HEK293T (cell line): ENCODE measurements around the gene HSPBP1.

Source experiments
- CTCF ChIA-PET: fragments of 350-600 bp; formaldehyde crosslinking; extraction: SDS; loops from one replicate; lab custom pipeline; 2021; ENCODE audit warnings: antibody characterized with exemption, inconsistent platforms; lab: Yijun Ruan, JAX
- POLR2A ChIA-PET: fragments of 350-600 bp; formaldehyde crosslinking; extraction: SDS; loops from one replicate; lab custom pipeline; 2020; ENCODE audit warnings: antibody characterized with exemption, inconsistent platforms; lab: Yijun Ruan, JAX
- DNase-seq: peaks from one replicate; pipeline ENCODE4 v3.0.0; 2012; ENCODE audit warnings: mixed read lengths; ENCODE audit errors: extremely low spot score
- ARNT ChIP-seq: fragments of 450-650 bp; IDR thresholded peaks from 2 replicates; pipeline ENCODE4 v1.6.1; 2017; ENCODE audit warnings: mild to moderate bottlenecking
- BHLHE40 ChIP-seq: fragments of 450-650 bp; IDR thresholded peaks from 2 replicates; pipeline ENCODE4 v1.6.1; 2016; ENCODE audit warnings: mild to moderate bottlenecking, moderate library complexity, borderline replicate concordance
- CTBP1 ChIP-seq: fragments of 450-650 bp; IDR thresholded peaks from 2 replicates; pipeline ENCODE4 v1.6.1; 2016; ENCODE audit warnings: borderline replicate concordance
- ELF4 ChIP-seq: fragments of 450-650 bp; IDR thresholded peaks from 2 replicates; pipeline ENCODE4 v1.6.1; 2017; ENCODE audit warnings: antibody characterized with exemption
- FOXA1 ChIP-seq: fragments of 450-650 bp; IDR thresholded peaks from 2 replicates; pipeline ENCODE4 v1.6.1; 2016; ENCODE audit warnings: mild to moderate bottlenecking
- FOXK2 ChIP-seq: fragments of 450-650 bp; IDR thresholded peaks from 2 replicates; pipeline ENCODE4 v1.6.1; 2016; ENCODE audit warnings: mild to moderate bottlenecking
- FOXM1 ChIP-seq: fragments of 450-650 bp; IDR thresholded peaks from 2 replicates; pipeline ENCODE4 v1.6.1; 2017; ENCODE audit warnings: mild to moderate bottlenecking, borderline replicate concordance
- HDGF ChIP-seq: fragments of 450-650 bp; IDR thresholded peaks from 2 replicates; pipeline ENCODE4 v1.6.1; 2017; ENCODE audit warnings: antibody characterized with exemption, borderline replicate concordance
- L3MBTL2 ChIP-seq: fragments of 450-650 bp; conservative IDR thresholded peaks from 2 replicates; pipeline ENCODE4 v1.6.1; 2016; ENCODE audit warnings: mild to moderate bottlenecking
- LEF1 ChIP-seq: fragments of 450-650 bp; IDR thresholded peaks from 2 replicates; pipeline ENCODE4 v1.6.1; 2017; ENCODE audit warnings: mild to moderate bottlenecking, borderline replicate concordance
- NFRKB ChIP-seq: fragments of 450-650 bp; IDR thresholded peaks from 2 replicates; pipeline ENCODE4 v1.6.1; 2016; ENCODE audit warnings: mild to moderate bottlenecking, moderate library complexity
- PKNOX1 ChIP-seq: fragments of 450-650 bp; IDR thresholded peaks from 2 replicates; pipeline ENCODE4 v1.6.1; 2016
- SP1 ChIP-seq: fragments of 450-650 bp; IDR thresholded peaks from 2 replicates; pipeline ENCODE4 v1.6.1; 2017
- SUZ12 ChIP-seq: fragments of 450-650 bp; IDR thresholded peaks from 2 replicates; pipeline ENCODE4 v1.6.1; 2016; ENCODE audit warnings: mild to moderate bottlenecking
- TARDBP ChIP-seq: fragments of 450-650 bp; IDR thresholded peaks from 2 replicates; pipeline ENCODE4 v1.6.1; 2016
- ZNF384 ChIP-seq: fragments of 450-650 bp; IDR thresholded peaks from 2 replicates; pipeline ENCODE4 v1.6.1; 2016

The HSPBP1 gene

GRCh38 chr19:55275851-55276719 lies 3.8 kb downstream of the HSPBP1 start:
- ChIA-PET CTCF (no interaction called here), POLR2A (interaction anchor here (1.1 kb wide), 1 partner anchor 17 kb away, joined by 3 read pairs; the partner anchor contains the start of gene PPP6R1)
- TF ChIP-seq ZNF384 (no peak), L3MBTL2 (no peak), NFRKB (no peak), ELF4 (no peak), SUZ12 (no peak), FOXK2 (no peak)
- no peak for DNase-seq

GRCh38 chr19:55273978-55274707 lies 5.8 kb downstream of the HSPBP1 start:
- no peak for DNase-seq
- no peak for TF ChIP-seq ZNF384
- no peak for TF ChIP-seq LEF1
- no peak for TF ChIP-seq FOXM1
- no peak for TF ChIP-seq TARDBP
- no peak for TF ChIP-seq NFRKB
- no peak for TF ChIP-seq L3MBTL2
- no peak for TF ChIP-seq PKNOX1
- no peak for TF ChIP-seq ELF4
- no peak for TF ChIP-seq FOXA1
- TF ChIP-seq SP1: no peak
- TF ChIP-seq CTBP1: no peak
- TF ChIP-seq FOXK2: no peak
- TF ChIP-seq ARNT: no peak
- TF ChIP-seq BHLHE40: no peak
- no peak for TF ChIP-seq SUZ12
- ChIA-PET CTCF (no interaction called here), POLR2A (interaction anchor here (1.5 kb wide), 1 partner anchor 15 kb away, joined by 9 read pairs; the partner anchor contains the start of gene PPP6R1)

GRCh38 chr19:55272142-55272541 lies 7.8 kb downstream of the HSPBP1 start:
- no peak for TF ChIP-seq L3MBTL2
- TF ChIP-seq ELF4: no peak
- no peak for TF ChIP-seq SUZ12
- TF ChIP-seq ARNT: no peak
- TF ChIP-seq FOXM1: no peak
- no peak for TF ChIP-seq PKNOX1
- no peak for TF ChIP-seq NFRKB
- TF ChIP-seq HDGF: no peak
- TF ChIP-seq BHLHE40: no peak
- TF ChIP-seq SP1: no peak
- TF ChIP-seq FOXA1: no peak
- no peak for TF ChIP-seq CTBP1
- no peak for TF ChIP-seq TARDBP
- TF ChIP-seq ZNF384: no peak
- TF ChIP-seq LEF1: no peak
- TF ChIP-seq FOXK2: no peak
- POLR2A ChIA-PET: no interaction called here
- CTCF ChIA-PET: no interaction called here
- no peak for DNase-seq

GRCh38 chr19:55270172-55270942 lies 9.6 kb downstream of the HSPBP1 start:
- ChIA-PET POLR2A (interaction anchor here (1.5 to 2.1 kb wide), 2 partner anchors 9 to 11 kb away, joined by 5 to 7 read pairs; partner anchors contain the start of gene PPP6R1), CTCF (no interaction called here)
- no peak for DNase-seq
- TF ChIP-seq TARDBP: peak; percentile 81
- no peak for TF ChIP-seq CTBP1

GRCh38 chr19:55269299-55269698 lies 10.6 kb downstream of the HSPBP1 start:
- no peak for TF ChIP-seq PKNOX1
- POLR2A ChIA-PET: interaction anchor here (1.5 kb wide), 1 partner anchor 10 kb away, joined by 7 read pairs; the partner anchor contains the start of gene PPP6R1
- DNase-seq: no peak
- CTCF ChIA-PET: interaction anchor here (0.6 kb wide), 1 partner anchor 1040 kb away, joined by 3 read pairs; no protein-coding TSS in a partner anchor

- no peak for TF ChIP-seq ARNT
- no peak for TF ChIP-seq TARDBP
- TF ChIP-seq NFRKB: no peak
- TF ChIP-seq FOXK2: no peak
- TF ChIP-seq SP1: no peak
- TF ChIP-seq ELF4: no peak
- no peak for DNase-seq
- ChIA-PET POLR2A (no interaction called here), CTCF (no interaction called here)
Observed at GRCh38 chr19:55266840-55267239, 13.1 kb downstream of the HSPBP1 start.
